Measurements from ENCODE around the gene CLASP2.

DNA sequence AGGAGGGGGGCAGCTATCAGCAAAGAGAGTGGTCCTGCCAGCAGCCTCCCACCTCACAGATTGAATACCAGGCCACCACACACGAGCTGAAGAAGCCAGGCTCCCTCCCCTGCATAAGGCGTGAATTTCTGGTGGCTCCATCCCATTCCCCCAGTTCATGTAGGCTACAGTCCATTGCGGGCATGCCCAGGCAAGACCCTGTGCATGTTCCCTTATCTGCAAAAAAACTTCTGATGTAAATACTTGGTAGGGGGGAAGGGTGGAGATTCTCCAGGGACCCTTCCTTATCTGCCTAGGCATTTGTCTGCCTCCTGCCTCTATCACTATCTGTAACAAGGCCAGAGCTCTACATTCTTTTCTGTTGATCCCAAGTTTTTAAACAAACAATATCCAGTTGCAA, 250.3 kb downstream of the CLASP2 start:
- TF ChIP-seq, protein P1, sequence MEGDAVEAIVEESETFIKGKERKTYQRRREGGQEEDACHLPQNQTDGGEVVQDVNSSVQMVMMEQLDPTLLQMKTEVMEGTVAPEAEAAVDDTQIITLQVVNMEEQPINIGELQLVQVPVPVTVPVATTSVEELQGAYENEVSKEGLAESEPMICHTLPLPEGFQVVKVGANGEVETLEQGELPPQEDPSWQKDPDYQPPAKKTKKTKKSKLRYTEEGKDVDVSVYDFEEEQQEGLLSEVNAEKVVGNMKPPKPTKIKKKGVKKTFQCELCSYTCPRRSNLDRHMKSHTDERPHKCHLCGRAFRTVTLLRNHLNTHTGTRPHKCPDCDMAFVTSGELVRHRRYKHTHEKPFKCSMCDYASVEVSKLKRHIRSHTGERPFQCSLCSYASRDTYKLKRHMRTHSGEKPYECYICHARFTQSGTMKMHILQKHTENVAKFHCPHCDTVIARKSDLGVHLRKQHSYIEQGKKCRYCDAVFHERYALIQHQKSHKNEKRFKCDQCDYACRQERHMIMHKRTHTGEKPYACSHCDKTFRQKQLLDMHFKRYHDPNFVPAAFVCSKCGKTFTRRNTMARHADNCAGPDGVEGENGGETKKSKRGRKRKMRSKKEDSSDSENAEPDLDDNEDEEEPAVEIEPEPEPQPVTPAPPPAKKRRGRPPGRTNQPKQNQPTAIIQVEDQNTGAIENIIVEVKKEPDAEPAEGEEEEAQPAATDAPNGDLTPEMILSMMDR (IDR thresholded peaks at IDR 0.05): no peak
- no peak for TF ChIP-seq POLR2A (IDR thresholded peaks at IDR 0.05)
